NCI-H146 (cell line): ENCODE measurements around the gene NCR2.

Source experiments
- DNase-seq: peaks from one replicate; lab custom pipeline; 2025; lab: John Stamatoyannopoulos, UW

Gene NCR2

DNA sequence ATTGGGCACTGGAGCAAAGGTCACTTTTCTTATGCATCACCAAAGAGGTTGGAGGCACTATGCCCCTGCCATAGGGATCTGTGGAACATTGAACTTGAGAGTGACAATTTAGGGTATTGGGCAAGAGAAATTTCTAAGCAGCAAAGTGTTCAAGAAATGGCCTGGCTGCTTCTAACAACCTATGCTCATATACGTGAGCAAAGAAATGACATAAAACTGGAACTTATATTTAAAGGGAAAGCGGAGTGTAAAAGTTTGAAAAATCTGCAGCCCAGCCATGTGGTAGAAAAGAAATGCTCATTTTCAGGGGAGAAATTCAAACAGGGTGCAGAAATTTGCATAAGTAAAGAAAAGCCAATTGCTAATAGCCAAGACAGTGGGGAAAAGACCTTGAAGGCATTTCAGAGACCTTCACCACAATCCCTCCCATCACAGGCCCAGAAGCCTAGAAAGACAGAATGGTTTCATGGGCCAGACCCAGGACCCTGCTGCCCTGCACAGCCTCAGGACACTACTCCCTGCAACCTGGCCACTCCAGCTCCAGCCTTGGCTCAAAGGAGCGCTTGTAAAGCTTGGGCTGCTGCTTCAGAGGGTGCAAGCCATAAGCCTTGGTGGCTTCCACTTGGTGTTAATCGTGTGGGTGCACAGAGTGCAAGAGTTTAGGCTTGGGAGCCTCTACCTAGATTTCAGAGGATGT is 24.4 kb downstream of the NCR2 start:
- DNase-seq = no peak

DNA sequence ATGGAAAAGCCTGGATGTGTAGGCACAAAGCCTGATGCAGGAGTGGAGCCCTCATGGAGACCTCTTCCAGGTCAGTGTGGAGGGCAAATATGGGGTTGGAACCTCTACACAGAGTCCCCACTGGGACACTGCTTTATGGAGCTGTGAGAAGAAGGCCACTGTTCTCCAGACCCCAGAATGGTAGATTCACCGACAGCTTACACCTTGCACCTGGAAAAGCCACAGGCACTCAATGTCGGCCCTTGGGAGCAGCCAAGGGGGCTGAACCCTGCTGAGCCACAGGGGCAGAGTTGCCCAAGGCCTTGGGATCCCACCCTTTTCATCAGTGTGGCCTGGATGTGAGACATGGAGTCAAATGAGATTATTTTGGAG is 24.9 kb downstream of the NCR2 start:
- no peak for DNase-seq

DNA sequence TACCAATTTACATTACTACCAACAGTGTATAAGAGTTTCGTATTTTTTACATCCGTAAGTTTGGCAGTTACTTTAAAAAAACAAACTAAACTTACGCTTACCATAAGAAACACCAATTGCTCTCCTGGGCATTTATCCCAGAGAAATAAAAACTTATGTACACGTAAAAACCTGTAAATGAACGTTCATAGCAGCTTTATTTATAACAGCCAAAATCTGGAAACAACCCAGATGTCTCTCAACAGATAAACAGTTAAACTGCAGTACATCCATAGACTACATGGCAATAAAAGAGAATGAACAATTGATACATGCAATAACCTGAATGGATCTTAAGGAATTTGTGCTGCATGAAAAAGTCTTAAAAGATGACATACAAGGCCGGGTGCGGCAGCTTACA is 30.7 kb downstream of the NCR2 start:
- DNase-seq = no peak

DNA sequence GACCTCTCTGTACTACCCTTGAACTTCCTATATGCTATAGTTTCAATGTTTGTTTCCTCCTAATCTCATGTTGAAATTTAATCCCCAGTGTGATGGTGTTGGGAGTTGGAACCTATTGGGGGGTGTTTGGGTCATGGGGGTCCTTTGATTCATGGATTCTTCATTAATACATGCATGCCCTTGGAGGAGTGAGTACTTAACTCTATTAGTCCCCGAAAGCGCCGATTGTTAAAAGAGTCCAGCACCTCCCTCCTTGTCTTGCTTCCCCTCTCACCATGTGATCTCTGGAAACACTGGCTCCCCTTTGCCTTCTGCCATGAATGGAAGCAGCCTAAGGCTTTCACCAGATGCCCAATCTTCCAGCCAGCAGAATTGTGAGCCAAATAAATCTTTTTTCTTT is 31.7 kb downstream of the NCR2 start:
- no peak for DNase-seq

DNA sequence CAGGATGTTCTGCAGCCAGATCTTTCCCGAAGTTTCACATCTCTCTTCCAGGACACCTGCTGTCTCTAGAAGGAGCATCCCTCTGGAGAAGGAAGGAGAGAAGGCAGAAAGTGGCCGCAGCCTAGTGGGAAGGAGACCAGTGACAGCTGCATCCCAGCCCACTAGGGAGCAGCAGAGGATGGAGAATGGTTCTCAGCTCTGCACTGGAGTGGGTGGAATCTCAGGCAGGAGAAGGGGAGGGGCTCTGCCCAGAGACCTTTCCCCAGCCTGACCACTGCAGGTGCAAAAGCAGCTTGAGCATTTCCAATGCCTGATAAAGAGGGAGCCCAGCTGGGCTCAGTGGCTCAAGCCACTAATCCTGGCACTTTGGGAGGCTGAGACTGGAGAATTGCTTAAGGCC is 32.3 kb downstream of the NCR2 start:
- DNase-seq = peak; percentile 88

DNA sequence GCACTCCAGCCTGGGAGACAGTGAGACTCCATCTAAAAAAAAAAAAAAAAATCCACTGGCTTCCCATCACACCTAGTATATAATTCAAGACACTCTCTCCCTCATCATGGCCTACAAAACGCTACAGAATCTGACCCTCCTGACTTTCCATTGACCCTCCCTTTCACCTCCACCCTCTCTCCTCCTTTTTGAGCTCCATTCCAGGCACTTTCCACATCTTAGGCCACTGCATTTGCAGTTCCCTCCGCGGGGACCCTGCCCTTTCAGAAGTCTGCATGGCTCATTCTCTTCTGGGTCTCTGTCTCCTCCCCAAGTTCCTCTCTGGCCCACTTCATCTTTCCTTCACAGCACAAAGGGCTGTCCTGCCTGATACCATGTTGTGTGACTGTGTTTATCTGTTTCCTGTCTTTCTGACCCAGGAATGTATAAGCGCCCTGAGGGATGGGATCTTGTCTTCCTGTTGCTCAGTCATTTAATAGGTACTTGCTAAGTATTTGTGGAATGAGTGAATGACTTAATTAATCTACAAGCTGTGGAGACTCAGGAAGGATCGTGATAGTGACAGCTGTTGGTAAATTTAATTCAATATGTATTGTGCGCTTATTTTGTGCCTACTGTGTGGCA is 35.2 kb downstream of the NCR2 start:
- DNase-seq = no peak

DNA sequence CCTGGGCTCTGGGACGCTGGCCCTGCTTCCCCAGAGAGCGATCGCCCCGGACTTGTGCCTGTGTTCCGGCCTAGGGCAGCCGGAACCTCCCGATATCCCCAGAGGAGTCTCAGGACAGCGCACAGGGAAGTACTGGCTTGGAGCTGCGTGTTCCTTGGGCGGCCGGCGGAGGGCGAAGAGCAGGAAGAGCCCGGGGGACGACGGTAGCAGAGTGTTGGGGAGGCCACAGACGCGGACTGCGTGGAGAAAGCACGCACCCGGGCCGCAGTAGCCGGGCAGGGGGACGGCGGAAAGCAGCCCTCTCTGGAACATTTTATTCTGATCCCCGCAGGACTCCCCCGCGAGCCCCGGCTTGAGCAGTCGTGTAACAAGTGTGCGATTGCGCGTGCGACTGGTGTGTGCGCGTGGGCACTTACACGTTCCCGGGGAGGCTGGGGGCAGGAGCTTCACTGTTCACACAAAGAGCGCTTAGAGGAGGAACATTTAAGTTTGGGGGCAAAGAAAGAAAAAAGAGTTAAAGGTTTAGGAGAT is 36.1 kb downstream of the NCR2 start:
- no peak for DNase-seq

DNA sequence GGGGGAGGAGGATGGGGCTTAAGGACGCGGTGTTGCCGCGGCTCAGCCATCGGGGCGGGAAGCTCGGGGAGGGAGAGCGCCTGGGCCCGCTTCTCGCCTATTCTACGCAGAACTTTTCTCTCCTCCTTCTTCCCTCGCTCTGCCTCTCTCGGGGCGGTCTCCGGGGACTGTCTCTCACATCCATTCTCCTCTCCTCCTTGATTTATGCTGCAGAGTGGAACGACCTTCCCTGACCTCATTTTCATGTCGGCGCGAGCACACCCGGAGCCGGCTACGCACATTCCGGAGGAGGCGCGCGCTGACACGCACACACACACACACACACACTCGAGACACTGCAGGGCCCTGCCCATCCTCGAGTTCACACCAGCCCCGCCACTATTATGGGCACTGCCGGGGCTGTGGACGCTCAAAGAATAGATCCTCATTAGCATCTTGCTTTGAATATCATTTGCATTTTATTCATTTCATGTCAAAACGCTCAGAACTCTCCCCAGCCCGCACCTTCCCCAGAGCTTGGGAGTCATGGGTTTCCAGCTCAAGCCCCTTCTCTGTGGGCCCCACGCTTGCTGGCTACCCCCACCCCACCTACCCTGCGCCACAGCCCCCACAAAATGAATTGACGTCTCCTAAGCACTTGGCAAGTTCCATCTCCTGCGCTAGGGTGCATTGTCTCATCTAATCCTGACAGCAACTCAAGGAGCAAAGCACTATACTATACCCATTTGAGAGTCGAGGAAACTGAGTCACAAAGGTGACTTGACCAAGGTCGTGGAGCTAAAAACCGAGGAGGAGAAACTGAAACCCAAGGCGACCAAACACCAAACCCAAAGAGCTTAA is 36.8 kb downstream of the NCR2 start:
- no peak for DNase-seq

DNA sequence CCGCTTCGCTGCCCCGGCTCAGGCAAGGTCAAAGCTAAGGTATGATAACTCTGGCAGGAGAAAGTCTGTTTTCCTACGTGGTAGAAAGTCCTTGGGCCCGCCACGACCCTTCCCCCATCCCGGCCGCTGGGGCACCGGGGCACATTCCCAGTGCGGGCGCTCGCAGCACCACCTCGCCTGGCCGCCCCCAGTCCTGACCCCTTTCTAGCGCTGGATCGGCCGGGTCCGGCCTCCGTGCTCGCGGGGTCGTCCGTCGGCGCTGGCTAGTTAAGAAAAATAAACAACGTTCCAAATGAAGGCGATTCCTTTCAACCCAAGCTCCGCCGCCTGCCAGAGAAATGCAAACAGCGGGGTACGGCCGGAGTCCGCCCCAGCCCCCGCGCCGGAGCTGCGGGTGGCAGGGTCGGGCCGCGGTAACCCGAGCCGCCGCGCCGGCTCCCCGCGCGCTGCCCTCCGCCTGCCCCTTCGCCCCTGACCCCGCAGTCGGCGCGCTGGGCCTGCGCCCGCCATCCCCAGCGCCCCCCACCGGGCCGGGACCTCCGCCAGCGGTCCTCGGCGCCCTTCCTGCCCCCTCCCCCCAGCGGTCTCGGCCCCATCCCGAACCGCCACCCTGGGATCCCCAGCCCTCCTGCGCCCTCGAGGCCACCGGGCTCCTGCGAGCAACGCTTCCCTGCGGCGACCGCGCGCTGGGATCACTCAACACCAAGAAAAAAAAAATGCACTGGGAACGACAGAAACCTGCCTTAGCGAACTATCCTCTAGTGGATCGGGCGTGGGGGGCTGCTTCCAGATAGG is 37.6 kb downstream of the NCR2 start:
- peak; percentile 60 for DNase-seq

DNA sequence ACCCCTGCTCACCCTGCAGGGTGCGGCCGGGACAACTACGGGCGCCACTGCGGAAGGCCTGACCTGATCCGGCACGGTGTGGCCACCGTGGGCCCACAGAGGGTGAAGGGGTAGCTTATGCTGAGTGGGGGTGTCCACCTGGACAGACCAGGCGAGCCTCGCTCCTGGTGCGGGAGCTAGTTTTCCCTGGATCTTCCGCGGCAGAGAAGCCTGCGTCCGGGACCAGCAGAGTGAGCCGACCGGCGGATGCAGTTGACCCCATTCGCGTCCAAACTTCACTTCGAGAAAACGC is 38.2 kb downstream of the NCR2 start:
- DNase-seq = no peak

DNA sequence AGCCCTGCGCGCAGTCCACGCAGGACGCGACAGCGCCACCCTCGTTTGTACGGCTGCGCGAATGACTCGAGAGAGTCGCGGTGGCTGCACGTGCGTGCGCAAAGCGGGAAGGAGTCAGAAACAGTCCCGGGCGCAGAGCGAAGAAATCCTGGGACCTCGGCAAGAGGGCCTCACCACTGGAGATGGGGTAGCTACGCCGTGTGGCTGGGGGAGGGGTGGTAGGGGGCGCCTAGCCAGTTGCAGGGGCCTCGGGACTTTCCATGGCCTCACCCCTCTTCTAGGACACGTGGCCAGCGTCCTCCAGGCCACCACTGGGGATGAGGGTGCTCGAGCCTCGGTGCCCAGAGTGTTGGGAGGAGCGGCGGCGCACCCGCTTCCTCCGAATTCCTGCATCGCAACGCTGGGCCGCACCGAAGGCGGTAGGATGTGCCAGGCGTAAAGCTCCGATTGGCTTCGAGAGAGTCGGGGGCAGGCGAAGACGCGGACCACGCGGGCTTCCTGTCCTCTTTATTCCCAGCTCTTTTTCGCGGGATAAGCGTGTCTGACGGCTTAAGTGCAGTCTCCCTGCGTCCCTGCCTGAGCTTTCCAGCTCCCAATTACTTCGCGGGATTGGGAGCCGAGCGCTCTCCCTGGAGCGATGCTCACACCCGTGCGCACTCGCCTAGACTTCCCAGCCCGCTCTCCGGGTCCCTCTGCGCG is 38.7 kb downstream of the NCR2 start:
- DNase-seq = peak; percentile 73

DNA sequence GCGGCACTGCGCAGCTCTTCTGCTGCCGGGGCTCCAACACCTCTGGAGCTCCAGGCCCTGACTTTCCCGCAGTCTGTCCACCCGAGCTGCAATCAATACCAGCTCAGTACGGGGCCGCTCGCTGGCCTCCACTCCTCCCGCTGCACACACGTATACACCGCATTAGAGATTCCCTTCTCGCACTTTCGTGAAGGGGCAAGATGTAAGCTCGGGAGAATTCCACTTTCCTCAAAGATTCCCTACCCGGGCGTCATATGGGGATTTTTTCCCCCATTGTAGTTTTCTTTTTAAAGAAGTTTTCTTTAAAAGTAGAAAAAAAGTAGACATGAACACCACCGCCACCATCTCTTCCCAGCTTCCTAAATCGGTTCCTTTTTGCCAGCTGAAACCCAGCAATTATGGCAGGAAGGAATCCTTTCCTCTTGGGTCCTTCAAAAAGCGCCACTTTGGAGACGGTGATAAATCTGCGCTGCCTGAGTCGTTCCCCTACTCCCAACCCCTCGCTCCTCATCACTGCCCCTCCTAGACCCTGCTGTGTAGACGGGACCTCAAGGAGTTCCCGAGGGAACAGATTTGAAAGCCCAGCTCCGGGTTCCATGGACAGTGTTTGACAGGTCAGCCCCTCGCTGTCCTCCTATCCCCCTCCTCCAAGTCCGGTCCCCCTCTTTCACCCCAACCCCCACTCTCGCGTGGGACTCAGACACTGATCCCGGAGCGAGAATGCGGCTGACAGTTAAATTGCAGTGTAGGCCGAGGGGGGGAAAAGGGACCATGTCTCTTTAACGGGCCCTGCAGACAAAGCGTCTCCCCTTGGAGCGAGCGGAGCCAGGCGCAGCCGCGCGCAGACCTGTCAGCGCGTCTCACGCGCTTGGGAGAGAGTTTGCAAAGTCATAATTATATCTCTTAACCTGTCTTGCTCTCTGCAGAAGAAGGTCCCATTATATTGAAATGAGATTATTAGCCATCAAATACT is 39.5 kb downstream of the NCR2 start:
- peak; percentile 39 for DNase-seq

DNA sequence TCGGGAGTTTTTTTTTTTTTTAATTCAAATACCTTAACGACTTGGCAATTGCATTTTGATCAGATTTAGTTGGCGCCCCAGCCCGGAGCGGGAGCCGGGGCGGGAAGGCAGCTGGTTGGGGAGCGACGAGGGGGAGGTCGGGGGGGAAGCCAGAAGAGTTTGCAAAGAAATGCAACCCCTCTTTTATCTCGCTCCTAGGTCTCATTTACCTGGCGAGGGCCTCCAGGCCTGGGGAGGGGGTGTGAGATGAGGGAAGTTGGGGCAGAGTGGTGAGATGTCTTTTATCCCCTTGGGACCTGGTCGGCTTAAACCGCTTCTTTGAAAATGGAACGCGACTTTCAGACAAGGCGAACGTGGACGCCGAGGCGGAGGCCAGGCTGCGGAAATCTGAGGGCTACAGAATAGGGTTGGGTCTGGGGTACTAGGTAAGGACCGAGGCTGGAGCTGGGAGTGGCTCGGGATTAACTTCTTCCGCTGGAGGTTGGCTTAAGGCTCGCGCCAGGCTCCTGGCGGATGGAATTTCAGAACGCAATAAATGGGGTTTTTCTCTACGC is 40.3 kb downstream of the NCR2 start:
- DNase-seq = no peak

DNA sequence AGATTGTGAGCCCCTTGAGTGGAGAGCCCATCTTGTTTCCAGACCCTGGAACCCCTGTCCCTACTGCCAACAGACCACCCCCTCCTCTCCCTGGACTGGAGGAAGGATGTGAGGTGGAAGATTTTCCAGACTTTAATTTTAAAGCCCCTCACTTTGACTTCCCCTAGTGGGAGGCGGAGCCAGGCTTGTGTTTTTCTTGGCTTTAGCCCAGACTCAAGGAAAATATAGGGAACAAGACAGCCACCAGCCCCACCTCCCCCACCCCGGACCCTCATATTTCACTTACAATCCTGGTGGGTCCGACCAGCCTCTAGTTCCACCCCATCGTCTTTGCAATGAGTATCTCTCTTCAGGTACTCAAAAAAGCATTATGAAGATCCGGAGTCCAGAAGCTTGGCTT is 40.8 kb downstream of the NCR2 start:
- DNase-seq = no peak

DNA sequence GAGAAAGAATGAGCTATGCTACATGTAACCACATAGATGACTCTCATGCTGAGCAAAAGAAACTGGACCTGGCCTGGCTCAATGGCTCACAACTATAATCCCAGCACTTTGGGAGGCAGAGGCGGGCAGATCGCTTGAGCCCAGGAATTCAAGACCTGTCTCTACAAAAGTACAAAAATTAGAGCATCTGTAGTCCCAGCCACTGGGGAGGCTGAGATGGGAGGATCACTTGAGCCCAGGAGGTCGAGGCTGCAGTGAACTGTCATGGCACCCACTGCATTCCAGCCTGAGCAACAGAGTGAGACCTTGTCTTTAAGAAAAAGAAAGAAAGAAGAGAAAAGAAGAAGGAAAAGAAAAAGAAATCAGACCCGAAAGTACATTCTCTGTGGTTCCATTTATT is 41.7 kb downstream of the NCR2 start:
- no peak for DNase-seq

DNA sequence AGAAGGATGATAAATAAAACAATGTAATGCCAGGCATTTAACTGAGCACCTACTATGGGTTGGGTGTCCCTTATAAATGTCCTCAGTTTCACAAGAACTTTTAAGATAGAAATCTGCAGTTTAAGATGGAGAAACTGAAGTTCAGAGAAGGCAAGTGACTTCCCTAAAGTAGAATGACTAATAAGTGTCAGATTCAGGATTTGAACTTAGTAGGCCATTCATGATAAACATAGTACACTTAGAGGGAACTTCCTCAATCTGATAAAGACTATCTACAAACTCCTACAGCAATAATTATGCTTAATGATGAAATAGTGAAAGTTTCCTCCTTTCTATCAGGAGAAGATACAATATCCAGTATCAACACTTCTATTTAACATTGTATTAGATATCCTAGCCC is 43.9 kb downstream of the NCR2 start:
- no peak for DNase-seq

DNA sequence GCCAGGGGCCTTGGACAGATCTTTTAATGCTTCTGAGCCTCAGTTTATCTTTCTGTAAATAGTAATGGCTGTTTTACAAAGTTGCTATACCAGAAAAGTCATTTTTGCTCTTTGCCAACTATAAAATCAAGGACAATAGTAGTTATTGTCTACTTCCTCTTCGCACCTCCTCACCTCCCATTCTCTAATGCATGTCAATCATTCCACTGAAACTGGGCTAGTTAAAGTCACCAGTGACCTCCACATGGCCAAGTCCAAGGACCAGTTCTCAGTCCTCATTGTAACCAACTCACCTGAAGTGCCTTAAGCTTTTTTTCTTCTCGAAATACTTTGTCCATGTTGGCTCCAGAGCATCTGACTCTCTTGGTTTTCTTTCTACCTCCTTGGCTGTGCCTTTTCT is 51.2 kb downstream of the NCR2 start:
- DNase-seq = no peak

DNA sequence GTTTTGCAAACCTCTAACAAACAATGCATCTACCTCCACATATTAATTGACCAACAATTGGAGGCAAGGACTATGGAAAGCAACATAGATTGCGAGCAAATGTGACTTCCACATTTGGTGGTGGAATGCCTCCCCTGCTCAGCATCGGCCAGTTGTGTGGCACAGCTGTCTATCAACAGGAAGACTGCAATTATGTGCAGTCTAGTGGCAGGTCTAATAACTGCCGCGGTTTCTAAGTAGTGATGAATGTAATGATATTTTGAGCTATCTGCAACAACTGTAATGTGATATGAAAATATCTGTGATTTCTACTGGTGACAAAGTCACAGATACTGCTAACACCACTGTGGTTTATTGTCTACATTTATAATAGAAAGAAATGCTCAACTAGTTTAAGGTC is 56.8 kb downstream of the NCR2 start:
- DNase-seq = no peak

DNA sequence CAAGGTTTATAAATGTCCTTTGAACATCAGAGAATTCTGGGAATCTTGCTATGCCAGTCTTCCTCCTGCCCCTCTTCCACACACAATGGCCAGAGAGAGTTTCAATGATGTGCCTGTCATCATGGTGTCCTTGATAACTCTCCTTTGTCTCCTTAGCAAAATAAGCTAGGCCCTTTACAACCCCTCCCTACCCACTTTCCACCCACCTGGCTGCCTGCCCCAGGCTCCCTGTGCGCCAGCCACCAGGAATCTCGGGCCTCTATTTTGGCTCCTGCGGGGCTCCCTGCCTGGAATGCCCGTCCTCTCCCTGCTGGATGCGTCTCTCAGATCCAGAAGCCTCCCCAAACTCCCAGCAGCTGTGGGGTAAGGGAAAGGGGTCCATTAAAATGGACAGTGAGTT is 60.9 kb downstream of the NCR2 start:
- DNase-seq = no peak

DNA sequence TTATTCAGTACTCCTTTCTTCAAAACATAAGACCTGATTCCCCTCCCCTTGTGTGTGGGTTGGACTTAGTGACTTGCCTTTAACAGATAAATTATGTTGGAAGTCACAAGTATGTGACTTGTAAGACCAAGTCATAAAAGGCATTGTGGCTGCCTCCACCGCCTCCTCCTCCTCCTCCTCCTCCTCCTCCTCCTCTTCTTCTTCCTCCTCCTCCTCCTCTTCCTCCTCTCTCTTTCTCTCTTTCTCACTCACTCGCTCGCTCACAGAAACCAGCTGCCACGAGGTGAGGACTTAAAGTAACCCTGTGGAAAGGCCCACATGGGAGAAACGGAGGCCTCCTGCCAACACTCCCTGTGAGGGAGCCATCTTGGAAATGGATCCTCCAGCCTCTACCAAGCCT is 64.0 kb downstream of the NCR2 start:
- DNase-seq = no peak
